GM19467 (cell line): Measurements from ENCODE around the gene PHKA2.

Experiments used
- ATAC-seq: cut with Tn5 transposase; IDR thresholded peaks from one replicate; pipeline ENCODE4 v1.9.1; 2021; ENCODE audit warnings: mild to moderate bottlenecking, moderate library complexity; ENCODE audit not compliant: unreplicated experiment

Gene PHKA2

DNA sequence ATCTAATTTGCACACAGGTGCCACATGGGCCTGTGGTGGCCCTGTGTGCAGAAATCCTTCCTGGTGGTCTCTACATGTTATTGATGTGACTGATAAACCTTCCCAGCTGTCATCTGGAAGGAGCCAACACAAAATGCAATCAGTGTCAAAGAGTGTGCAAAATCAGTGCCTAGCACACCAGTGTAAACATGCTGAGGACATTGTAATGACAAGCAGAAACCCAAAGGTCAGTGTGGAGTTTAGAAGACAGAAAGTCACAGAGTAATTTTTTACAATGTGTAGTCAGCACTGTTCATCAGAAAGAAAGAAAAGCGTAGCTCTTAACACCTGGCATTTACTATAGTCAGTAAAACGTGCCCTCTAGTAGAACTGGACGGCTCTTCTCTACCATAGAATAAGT, 50.3 kb downstream of the PHKA2 start:
- no peak for ATAC-seq

DNA sequence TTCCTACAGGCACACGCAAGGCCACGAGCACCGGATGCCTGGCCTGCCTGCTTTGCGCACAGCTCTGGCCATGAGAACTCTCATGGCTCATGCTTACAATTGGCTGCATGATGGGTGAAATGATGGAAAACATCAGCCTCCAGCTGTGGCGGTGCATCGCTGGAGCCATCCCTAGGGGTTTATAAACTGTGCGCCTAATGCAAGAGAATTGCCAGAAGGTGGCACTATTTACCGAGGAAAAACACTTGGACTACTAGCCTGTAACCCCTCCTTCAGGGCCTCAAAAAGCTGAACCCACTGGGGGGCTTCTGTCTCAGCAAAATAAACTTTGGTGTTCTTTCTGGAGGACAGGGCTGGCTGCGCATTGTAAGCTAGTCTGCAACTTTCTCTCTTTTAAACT, 51.9 kb downstream of the PHKA2 start:
- ATAC-seq = no peak

DNA sequence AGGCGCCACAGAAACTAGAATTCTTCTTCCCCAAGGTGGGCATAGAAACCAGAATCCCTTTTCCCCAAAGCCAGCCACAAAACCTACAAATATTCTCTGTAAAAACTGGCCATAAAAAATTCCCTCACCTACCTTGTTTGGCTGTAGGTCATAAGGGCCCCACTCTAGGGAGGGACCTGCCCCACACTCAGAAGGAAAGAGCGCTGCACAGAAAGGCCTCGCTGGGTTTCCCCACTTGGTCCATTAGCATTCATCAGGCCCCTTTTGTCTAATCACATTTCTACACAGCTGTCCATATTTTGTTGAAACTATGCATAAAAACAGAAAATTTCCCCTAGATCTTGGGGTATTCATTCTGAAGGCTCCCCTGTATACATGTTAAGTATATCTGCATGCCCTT, 54.1 kb downstream of the PHKA2 start:
- ATAC-seq = no peak

DNA sequence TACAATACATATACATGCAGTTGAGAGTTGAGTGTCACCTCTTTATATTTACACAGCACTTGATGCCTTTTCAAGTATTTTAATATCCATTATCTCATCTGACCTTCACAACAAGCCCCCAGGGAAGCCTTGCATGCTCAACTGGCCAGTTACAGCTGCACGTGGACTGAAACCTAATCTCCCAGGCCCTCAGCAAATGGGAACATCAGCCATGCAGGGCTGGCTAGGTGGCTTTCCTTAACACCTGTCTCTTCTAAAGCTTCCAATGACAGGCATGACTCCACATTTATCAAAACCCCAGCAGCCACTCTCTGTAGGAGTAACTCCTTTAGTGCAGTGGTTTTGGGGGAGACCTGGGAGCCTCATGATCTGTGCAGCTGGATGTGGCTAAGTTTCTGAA, 56.4 kb downstream of the PHKA2 start:
- ATAC-seq = no peak

DNA sequence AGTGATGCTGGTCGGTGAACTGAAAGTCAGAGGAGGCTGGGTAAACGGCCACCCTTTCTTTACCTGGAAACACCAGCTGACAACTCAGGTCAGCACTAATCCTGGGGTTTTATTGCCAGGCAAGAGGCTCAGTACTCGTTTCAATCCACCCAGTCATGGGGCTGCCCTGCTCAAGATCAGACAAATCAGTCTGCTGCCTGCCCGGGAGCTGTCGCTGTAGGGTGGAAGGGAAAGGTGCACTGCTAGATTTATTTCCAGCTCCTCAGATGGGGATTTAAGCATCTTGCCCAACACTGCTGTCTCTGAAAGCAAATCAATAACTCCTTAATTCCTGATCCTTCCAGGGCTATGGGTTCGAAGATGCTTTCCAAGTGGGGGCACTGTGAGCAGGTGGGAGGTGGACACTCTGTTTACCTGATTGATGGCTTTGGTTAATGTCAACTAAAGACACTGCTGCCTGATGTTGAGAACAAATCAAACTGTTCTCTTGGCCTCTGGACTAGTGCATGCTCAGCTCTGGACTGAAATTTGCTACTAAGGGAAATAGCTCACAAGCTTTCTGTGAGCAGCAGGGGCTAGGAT, 59.3 kb downstream of the PHKA2 start:
- no peak for ATAC-seq

DNA sequence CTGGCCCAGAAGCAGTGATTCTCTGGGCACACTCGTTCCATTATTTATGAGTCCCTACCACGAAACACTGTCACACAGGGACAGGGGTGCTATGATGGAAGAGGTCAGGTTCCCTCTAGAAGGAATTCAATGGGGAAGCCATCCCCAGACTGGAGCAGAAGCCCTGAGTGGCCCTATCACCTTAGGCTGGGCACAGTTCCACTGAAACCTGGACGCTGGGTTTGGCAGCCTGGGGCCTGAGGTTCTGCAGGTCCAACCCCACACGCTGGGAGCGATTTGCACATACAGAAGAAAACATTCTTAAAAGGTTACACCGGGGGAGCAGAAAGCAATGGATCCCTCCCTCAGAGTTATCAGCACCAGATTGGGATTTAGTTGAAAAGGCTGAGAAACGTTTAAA, 63.3 kb downstream of the PHKA2 start:
- no peak for ATAC-seq

DNA sequence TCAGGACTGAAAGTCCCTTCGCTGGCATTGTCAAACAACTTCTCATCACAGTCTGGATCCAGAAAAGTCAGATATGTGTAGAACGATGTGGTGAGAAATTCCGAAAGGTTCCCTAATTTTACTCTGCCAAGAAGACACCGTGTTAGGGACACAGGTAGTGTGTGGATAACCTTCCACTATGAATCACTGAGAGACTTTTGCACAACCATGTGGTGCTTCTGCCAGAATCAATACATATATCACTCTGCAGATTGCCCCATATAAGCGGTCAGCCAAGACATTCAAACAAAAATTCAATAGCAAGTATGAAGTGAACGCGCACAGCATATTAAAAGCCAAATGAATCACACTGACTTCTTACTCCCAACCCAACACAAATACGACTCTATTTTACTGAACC, 63.8 kb downstream of the PHKA2 start:
- ATAC-seq = no peak

DNA sequence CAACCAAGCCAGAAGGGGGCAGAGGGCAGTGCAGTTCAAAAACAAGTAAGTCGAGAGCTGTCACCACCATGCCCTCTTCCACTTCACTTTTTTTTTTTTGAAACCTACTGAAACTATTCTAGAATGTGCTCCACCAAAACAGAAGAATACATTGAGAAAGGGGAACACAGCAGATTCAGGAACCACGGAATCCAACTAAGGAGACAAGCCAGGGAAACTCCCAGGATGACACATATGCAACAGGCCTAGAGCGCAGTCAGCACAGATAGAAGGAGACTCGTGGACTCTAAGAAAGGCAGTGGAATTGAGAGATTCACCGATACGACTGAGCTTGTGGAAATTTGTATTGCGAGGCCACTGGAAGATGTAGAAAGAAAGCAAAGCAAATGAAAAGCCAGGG, 66.1 kb downstream of the PHKA2 start:
- no peak for ATAC-seq

DNA sequence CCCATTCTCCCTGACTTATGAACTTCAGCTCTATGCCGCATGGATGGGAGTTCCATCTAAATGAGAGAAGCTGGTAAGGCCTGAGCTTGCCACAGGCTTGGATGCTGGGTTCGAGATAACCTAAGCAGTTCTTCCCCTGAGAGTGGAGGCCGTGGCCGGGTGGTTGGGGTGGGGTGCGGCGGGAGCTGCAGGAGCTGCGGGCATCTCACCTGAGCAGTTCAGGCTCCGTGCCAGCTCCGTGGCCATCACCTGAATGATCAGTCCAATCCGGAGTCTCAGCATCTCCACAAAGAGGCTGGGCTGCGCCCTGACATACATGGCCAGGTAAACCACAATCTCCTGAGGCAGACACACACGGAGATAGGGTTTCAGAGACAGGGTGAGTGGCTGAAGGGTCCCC, 77.6 kb downstream of the PHKA2 start:
- ATAC-seq = no peak

DNA sequence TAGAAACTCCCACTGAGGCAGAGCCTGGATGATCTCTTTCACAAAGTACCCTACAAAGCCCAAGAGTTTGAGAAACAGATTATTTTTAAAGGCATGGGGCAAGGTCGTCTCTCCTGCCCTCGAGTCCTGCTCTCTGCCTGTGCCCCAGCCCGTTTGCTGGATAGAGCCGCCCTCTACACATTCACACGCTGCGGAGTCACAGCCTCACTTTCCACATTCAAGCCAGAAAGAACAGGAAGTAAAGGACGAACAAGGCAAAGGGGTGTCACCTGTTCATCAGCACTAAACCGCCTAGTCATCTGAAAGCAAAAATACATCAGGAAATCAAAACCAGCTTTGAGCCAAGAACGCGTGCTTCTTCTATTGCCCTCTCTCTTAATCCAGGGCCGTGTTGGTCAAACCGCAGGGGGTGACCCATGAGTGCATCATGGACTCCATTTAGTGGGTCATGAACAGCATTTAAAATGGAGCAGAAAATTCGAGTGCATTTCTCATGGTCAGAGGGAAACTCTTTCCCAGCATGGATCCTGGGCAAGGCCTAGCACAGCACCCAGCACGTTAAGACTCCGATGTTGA, 83.4 kb downstream of the PHKA2 start:
- ATAC-seq = no peak

DNA sequence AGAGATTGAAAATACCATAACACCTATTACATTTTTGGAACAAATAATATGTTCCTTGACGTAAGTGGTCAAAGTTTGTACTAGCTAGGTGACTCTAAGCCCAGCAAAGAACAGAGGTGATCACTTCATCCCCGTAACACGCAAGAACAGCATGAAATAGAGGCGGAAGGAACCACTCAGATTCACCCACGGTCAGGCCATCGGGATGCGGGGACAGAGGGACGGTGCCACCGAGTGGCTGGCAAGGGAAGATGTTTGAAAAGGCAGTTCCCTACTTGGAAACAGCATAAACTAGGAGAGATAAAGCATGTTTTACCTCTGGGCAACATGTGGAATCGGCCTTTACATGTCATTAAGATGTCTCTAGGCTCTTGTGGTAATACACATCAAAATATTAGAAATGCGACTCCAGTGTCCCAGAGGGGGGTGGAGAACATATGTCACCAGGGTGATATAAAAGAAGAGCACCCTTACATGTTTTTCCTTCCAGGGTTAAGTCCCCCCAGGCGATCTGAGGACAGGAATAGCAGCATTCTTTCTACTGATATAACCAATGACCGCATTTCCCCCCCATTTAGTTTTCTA, 84.0 kb downstream of the PHKA2 start:
- no peak for ATAC-seq

DNA sequence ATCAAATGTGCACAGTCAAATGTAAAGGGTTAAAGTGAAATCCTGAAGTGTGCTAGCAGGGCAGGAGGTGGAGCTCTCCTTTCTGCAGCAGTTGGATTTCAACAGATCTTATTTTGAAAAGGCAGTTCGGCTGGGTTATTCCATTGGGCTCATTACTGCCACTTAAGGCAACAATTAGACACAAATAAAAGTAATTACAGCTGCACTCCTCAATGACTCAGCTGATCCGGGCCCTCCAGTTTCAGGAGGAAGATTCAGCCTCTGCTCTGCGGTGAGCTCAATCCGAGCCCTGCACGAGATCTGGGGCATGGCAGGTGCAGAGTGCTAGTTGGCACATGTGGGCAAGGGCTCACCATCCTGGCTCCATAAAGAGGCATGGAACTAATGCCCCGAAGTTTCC, 85.4 kb downstream of the PHKA2 start:
- ATAC-seq = no peak

DNA sequence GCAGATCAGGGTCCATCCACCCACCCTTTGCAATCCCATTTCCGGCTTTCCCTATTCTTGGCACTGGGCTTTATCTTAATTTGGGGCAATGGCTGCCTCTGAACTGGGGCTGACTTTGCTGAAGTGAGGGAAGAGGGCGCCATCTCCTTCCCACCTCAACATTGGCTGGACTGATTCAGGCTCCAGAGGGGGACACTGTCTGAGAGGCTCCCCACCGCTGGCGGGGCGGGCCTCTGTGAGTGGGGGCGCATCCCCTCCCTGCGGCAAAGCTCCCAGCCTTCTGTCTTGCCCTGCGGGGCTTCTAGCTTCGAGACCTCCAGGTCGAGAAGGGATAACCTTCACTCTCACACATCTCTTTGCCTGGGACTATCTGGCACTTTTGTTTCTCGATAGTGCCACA, 85.8 kb downstream of the PHKA2 start:
- ATAC-seq = no peak

DNA sequence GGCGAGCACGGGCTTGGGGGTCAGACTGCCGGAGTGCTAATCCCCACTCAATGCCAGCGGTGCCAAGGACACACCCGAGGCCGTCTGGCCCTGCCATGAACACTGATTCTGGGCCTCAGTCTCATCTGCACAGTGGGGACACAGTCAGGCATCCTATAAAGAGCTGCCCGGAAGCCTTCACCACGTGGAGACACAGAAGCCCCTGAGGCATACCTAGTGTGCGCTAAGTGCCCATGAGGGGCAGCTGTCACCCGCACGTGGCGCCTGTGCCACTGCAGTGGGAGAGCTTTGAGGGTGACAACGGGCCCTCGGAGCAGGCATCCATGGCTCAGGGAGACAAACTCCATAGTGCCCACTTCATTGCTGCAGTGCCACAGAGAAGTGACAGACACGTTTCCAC, 86.3 kb downstream of the PHKA2 start:
- no peak for ATAC-seq

DNA sequence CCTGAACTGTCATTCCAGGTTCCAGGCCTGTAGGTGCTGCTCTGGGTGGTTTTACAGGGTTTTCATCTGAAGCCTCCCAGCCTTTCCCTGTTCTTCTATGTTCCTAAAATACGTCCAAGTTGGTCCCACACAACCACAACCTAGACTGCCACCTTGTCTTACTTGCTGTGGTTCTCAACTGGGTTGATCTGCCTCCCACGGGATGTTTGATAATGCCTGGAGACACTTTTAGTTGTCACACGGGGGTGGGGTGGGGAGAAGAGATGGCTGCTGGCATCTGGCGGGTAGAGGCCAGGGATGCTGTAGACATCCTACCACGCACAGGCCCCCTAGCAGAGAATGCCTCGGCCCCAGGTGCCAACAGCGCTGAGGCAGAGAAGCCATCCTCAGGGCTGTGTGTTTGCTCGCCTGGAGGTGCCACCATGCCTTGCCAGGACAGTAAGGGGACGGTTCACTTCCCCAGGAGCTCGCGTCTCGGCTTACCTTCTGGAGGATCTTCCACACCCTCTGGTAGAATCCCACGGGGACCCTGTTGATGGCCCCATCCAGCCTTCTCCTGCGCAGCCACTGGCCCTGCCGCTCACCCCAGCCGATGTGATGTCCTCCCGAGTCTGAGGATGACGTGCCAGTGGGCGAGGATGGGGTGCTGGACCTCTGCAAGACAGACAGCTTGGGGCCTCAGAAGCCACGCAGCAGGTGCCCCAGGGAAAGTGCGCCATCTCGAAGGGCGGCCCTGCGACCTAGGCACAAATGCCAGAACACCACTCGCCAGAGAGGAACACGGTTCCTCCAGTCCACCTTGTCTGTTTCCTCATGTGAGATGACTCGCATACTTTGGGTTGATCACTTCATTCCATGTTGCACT, 87.0 kb downstream of the PHKA2 start:
- ATAC-seq = no peak

DNA sequence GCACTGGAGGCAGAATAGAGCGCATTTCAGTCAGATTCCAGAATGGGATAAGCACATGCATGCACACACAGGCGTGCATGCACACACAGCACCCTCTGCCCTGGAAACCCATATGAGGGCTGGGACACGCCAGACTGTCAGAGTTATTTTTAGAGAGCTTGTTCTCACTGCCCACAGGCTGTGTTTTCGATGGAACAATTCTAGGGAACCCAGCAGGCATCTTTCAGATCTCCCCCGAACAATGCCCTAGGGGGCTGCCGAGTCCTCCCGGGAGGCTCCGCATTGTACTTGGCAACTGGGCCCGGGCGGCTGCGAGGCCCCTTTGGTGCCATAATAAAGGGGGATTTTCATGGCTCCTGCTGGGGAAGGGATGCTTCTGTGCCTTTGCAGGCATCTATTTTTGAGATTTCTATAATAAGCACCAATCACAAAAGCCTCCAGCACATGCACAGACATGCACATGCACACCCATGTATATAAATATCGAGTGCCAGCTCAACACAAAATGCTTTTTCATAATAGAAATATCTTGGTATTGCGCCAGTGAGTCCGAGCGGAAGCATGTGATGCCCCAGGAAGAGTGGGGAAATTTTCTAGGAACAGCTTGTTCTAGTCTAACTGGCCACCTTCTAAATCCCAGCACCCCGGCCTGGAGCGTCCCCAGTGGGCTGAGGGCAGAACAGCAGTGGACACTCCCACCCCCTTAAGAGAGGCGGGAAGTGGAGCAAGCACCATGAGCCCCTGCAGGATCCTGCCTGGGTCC, 88.5 kb downstream of the PHKA2 start:
- ATAC-seq = no peak

DNA sequence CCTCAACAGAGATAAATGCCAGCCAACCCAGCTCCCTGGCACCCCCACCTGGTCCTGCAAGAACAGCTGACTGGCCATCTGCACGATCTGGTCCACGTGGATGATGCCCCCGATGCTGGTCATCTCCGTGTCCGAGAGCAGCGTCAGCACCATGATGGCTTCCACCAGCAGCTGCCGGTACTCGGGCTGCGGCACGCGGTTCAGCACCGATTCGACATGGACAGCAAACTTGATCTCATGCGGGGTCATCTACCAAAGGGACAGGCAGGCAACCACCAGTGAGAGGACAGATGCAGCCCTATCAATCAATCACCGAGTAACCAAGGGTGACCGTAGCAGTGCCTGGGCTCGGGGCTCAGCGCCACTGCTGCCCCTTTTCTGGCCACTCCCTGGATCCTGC, 89.8 kb downstream of the PHKA2 start:
- ATAC-seq = no peak

DNA sequence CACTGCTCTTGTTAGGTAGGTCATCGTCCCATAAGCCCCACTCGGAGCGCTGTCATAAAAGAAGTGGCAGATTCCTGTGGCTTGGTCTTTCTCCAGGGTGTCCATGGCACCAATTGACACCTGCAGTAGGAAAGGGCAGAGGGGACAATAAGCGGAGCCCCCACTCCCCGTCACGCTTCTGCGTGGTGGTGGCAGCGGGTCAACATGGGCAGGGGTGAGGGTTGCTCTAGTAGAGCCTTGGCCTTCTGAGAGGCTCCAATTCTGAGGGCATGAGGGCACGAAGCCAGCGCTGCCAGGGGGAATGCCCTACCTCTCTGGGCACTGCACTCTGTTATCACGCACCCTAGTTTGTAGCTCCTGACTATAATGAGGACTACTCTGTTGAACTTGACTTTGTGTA, 90.4 kb downstream of the PHKA2 start:
- ATAC-seq = no peak

DNA sequence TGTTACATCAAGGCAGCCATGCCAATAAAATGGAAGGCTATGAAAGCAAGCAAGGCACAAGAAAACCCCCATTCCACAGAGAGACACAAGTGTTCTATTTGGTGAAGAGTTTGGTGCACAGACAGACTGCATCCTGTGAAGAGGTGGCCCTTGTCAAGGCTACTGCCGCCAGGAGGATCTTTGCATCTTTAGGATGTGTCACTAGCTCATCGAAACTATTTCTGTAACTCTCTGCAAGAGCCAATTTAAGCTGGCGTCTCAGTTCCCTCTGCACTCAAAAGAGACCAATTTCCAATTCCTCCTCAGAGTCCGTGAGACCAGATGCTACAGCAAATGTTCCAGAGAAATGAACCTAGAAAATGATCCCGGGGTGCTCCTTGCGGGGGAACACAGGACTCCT, 91.0 kb downstream of the PHKA2 start:
- no peak for ATAC-seq

DNA sequence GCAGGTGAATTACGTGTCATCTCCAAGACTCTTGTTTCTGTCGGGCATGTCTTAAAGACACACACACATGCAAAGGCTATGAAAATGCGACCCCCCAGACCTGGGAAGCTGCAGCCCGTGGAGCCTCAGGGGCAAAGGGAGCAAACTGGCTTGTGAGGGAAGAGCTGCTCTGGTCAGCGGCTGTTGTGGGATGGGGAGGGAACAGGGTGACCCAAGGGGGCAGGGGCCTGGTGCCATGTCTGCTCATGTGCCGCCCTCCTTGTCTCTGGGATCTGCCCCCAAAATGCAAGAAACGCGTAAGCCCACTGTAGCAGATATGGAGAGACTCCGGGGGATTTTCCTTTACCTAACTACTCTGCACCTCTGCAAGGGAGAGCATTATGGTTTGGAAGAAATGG, 92.4 kb downstream of the PHKA2 start:
- no peak for ATAC-seq
